Activated T-cell treated with anti-CD3 and anti-CD28 coated beads for 4 hours (primary cell): ENCODE results near the gene MYO1D.
"Not testable (repeated sequence)": the region's sequence is repeated elsewhere in the genome, so short reads cannot be mapped to it uniquely, and the experiment has no call there.

Experiments used
- DNase-seq: peaks from one replicate; pipeline ENCODE4 v3.0.0-alpha.2; 2020

Gene MYO1D

GRCh38 chr17:32723310-32723955, 153.5 kb downstream of the MYO1D start:
- DNase-seq = no peak

GRCh38 chr17:32722733-32723132, 154.2 kb downstream of the MYO1D start:
- no peak for DNase-seq

GRCh38 chr17:32720671-32721070, 156.3 kb downstream of the MYO1D start:
- DNase-seq = no peak

GRCh38 chr17:32719689-32720088, 157.2 kb downstream of the MYO1D start:
- DNase-seq = no peak

GRCh38 chr17:32714922-32715321, 162.0 kb downstream of the MYO1D start:
- not testable (repeated sequence) for DNase-seq

- not testable (repeated sequence) for DNase-seq
Measured at GRCh38 chr17:32714206-32714605, 162.7 kb downstream of the MYO1D start.

- no peak for DNase-seq
Measured at GRCh38 chr17:32713081-32713480, 163.8 kb downstream of the MYO1D start.

- DNase-seq = no peak
Measured at GRCh38 chr17:32709562-32709961, 167.4 kb downstream of the MYO1D start.

GRCh38 chr17:32701871-32702270, 175.1 kb downstream of the MYO1D start:
- DNase-seq = no peak

- DNase-seq = no peak
Measured at GRCh38 chr17:32699247-32699646, 177.7 kb downstream of the MYO1D start.

- DNase-seq = no peak
Measured at GRCh38 chr17:32697728-32698625, 178.9 kb downstream of the MYO1D start.

- DNase-seq = no peak
Measured at GRCh38 chr17:32696426-32696825, 180.5 kb downstream of the MYO1D start.

GRCh38 chr17:32695864-32696263, 181.1 kb downstream of the MYO1D start:
- no peak for DNase-seq

GRCh38 chr17:32693194-32693897, 183.6 kb downstream of the MYO1D start:
- no peak for DNase-seq

GRCh38 chr17:32692179-32692578, 184.7 kb downstream of the MYO1D start:
- DNase-seq = no peak

- no peak for DNase-seq
Measured at GRCh38 chr17:32689348-32689747, 187.6 kb downstream of the MYO1D start.

GRCh38 chr17:32688221-32688620, 188.7 kb downstream of the MYO1D start:
- no peak for DNase-seq

- no peak for DNase-seq
Measured at GRCh38 chr17:32684087-32684958, 192.6 kb downstream of the MYO1D start.

- no peak for DNase-seq
Measured at GRCh38 chr17:32673964-32674363, 203.0 kb downstream of the MYO1D start.

- no peak for DNase-seq
Measured at GRCh38 chr17:32672711-32673110, 204.2 kb downstream of the MYO1D start.

- no peak for DNase-seq
Measured at GRCh38 chr17:32671896-32672295, 205.0 kb downstream of the MYO1D start.

GRCh38 chr17:32664936-32665583, 211.9 kb downstream of the MYO1D start:
- DNase-seq = no peak
